Measurements from ENCODE around the gene CD274.
A peak's percentile ranks its signal among the peaks of the same experiment; 100 is the strongest.
"Not testable (repeated sequence)": the region's sequence is repeated elsewhere in the genome, so short reads cannot be mapped to it uniquely, and the experiment has no call there.

Gene CD274

DNA sequence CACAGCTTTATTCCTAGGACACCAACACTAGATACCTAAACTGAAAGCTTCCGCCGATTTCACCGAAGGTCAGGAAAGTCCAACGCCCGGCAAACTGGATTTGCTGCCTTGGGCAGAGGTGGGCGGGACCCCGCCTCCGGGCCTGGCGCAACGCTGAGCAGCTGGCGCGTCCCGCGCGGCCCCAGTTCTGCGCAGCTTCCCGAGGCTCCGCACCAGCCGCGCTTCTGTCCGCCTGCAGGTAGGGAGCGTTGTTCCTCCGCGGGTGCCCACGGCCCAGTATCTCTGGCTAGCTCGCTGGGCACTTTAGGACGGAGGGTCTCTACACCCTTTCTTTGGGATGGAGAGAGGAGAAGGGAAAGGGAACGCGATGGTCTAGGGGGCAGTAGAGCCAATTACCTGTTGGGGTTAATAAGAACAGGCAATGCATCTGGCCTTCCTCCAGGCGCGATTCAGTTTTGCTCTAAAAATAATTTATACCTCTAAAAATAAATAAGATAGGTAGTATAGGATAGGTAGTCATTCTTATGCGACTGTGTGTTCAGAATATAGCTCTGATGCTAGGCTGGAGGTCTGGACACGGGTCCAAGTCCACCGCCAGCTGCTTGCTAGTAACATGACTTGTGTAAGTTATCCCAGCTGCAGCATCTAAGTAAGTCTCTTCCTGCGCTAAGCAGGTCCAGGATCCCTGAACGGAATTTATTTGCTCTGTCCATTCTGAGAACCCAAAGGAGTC, at the start of gene CD274:
TSS of gene CD274 (plus strand) at position 184 of the 733 bp plus-strand sequence. CDS start 5,572 bp downstream, outside the sequence.
- DNase-seq (ENCODE audit: low read depth, low spot score), result peak; percentile 93

DNA sequence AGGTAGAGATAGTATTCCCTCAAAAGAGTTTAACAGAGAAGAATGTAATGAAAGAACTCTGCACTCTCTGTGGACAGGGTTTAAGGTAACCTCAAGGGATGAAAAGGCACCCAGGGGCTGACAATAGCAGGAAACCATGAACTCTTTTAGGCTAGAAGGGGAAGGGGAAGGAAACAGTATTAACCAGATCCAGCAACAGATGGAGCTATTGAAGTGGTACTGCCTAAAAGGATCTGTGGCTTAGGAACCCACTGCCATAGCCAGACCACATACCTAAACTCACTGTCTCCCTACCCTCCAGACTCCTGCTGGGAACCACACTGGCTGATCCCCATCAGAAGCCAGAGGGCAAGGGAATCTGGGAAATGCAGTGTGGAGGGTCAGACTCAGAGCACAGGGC, 48.1 kb upstream of the CD274 start:
- no peak for DNase-seq (ENCODE audit: low read depth, low spot score)

DNA sequence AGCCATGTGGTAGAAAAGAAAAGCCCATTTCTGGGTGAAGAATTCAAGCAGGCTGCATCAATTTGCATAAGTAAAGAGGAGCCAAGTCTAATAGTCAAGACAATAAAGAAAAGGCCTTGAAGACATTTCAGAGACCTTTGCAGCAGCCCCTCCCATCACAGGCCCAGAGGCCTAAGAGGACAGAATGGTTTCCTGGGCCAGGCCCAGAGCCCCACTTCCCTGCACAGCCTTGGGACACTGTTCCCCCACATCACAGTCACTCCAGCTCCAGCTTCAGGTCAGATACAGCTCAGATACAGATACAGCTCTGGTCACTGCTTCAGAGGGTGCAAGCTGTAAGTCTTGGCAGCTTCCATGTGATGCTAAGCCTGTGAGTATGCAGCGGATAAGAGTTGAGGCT, 41.7 kb upstream of the CD274 start:
- DNase-seq (ENCODE audit: low read depth, low spot score), result no peak

DNA sequence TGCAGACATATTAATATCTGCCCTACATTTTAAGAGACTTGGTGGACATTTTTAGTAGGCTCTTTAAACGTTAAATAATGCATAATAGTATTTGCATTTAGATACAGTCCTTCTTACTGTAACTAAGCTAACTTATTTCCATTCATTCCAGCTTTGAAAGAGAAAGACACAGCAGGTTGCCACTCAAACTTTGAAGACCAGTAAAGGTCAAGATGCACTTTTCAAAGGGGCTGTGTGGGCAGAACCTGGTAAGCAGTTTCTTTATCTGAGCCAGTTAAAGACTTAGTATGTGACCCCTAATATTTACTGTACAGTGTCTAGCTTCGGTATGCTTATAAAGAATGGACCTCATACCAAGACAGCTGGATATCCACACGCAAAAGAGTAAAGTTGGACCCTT, 33.4 kb upstream of the CD274 start:
- DNase-seq (ENCODE audit: low read depth, low spot score), result no peak

DNA sequence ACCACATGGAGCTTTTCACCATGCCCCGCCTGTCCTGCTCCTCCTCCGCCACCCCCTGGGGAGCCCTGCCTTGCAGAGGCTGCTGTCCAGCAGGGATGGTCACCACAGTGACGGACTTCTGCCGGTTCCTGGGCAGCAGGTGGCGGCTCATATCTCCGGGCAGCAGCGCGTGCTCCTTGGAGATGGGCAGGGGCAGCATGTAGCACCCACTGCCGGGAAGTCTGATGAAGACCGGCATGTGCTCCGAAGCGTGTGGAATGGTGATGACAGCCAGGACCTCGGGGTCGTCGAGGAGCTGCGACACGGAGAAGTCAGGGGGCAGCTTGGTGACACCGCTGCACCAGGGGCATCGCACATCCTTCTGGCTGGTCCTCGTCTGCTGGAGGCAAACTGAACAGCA, 31.9 kb upstream of the CD274 start:
- no peak for DNase-seq (ENCODE audit: low read depth, low spot score)

DNA sequence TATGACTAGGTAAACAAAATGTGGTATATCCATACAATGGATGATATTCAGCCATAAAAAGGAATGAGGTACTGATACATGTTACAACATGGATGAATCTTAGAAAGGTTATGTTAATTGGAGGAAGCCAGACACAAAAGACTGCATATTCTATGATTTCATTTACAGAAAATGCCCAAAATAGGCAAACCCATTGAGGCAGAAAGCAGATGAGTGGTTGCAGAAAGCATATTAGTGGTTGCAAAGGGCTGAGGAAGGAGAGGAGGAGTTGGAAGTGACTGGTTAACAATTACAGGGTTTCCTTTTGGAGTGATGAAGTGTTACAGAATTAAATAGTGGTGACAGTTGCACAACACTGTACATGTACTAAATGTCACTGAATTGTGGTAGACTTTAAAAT, 30.4 kb upstream of the CD274 start:
- DNase-seq (ENCODE audit: low read depth, low spot score), result no peak

DNA sequence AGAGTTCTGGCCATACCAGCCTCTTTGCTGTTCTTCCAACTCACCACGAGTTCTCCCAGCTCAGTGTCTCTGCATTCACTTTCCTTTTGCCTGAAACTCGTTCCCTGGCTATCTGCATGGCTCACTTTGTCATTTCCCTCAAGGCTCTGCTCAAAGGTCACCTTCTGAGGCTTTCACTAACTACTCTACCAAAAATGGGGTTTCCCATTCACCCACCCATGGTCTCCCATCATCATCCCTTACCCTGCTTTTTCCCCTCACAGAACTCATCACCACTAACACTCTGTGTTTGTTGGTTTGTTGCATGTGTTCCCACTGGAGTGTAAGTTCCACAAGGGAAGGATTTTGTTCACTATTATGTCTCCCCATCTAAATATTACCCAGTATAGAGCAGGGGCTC, 29.2 kb upstream of the CD274 start:
- DNase-seq (ENCODE audit: low read depth, low spot score), result no peak

DNA sequence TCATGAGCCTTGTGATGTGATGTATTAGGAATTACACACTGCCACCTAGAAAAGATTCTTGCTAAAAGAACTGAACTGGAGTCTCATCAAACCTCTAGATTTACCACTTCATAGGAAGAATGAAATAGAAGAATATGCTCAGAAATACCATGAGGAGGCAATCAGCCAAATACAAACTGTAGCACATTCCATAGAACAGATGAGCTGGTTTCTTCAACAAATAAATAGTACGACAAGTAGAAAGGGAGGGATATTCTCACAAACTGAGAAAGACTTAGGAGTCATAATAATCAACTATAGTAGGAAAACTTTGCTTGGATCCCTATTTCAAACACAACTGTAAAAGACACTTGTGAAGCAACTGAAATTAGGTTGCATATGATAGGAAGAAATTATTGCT, 28.1 kb upstream of the CD274 start:
- no peak for DNase-seq (ENCODE audit: low read depth, low spot score)

DNA sequence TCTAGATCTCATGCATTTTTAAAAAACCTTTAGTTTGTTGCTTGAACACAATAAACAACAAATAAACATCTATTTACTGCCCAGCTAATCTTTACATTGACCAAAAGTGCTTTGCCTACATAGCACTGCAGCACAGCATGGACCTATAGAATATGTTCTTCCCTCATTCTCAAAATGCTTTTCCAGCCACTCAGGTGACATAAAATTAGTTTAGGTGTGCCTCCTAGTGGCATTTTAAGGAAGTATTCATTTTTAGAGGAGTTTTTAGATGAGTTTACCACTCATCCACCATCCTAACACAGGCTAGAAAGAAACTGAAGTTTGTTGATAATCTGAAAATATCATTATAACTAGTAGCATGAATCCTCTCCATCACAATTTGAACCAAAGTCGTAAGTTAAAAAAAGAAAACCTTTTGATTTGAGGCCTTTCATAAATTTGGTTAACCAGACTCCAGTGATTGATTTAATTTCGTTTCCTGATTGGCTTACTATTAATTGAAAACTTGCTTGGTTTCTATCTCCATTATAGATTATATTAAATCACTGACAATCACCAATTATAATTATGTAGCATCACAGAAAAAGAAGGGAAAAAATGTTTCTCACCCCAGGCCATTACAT, 25.2 kb upstream of the CD274 start:
- DNase-seq (ENCODE audit: low read depth, low spot score), result no peak

DNA sequence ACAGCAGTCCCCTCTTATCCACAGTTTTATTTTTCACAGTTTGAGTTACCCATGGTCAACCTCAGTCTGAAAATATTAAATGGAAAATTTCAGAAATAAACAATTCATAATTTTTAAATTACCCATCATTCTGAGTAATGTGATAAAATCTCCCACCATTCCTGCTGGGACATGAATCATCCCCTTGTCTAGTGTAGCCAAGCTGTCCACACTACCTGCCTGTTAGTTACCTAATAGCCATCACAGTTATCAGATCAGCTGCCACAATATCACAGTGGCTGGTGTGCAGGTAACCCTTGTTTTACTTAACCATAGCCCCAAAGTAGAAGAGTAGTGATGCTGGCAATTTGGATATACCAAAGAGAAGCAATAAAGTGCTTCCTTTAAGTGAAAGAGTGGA, 23.3 kb upstream of the CD274 start:
- no peak for DNase-seq (ENCODE audit: low read depth, low spot score)

DNA sequence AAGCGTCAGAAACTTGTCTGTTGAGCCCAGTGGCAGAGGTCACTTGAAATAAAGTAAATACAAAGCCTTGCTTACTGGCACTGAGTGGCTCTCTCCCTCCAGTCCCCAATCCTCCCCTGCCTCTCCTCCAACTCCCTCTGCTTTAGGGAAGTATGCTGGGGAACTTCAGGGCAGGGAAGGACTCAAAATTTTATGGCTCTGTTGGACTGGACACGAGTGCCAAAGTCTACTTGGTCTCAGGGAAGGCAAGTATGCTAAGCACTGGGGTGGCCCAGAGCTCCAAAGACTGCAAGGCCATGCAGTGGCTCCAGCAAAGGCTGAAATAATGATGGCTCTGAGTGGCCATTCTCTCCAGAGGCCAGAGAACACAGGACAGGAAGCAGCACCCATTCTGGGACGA, 22.2 kb upstream of the CD274 start:
- DNase-seq (ENCODE audit: low read depth, low spot score), result no peak

DNA sequence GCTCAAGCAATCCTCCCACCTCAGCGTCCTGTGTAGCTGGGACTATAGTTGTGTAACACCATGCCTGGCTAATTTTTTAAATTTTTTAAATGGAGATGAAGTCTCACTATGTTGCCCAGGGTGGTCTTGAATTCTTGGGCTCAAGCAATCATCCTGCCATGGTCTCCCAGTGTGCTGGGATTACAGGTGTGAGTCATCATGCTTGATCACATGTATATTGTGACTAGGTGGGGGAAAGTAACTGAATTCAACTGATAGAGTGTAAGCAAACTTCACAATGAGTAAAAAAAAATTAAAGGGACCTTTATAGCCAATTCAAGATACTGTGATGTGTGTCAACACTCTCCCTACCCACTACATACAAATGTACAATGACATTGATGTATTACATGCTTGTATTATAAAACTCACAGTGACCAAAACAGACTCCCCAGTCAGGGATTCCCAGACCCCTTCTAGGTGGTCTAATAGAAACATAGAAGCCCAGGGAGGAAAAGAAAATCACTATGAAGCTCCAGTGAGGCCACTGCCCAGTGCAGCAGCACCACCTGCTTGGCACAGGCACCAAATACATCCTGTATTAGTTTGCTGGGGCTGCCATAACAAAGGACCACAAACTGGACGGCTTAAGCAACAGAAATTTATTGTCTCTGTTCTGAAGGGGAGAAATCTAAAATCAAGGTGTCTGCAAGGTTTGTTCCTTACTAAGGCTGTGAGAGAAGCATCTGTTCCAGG, 21.4 kb upstream of the CD274 start:
- DNase-seq (ENCODE audit: low read depth, low spot score), result no peak

DNA sequence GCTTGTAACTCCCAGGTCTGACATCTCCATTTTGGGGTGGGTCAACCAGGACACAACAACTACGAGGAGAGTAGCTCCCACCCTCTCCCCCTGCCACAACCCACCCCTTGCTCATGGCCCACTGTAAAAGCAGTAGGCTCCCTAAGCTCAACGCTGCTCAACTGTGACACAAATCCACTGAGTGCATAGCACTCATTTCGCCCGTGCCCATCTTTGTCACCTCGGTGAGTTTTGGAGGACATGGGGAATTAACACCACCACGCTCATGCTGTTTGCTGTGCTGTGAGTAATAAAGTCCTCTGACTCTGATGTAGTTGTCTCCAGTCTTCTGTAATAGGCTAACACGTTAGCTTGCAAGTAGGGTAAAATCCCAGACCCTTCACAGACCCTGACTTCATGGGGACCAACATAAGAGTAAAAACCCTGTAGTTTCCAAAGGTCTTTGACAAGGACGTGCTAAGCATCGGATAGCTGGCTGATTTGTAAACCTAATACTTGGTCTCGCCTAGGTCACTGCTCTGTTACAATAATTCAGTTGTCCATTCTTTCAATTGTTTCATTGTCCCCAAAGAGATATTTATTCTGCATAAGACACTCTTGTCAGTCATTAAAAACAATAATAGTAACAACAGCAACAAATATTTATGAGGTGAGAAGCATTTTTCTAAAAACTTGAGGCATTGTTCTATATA, 20.3 kb upstream of the CD274 start:
- no peak for DNase-seq (ENCODE audit: low read depth, low spot score)

DNA sequence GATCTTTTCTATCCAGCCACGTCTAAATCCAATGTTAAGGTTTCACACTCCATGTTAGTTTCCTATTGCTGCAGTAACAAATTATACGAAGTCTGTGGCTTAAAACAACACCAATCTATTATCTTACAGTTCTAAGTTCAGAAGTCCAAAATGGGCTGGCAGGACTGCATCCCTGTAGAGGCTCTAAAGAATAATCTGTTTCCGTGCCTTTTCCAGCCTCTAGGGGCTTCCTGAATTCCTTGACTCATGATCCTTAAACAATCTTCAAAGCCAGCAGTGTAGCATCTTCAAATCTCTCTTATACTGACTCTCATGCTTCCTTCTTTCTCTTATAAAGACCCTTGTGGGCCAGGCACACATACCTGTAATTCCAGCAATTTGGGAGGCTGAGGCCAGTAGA, 19.4 kb upstream of the CD274 start:
- DNase-seq (ENCODE audit: low read depth, low spot score), result no peak

DNA sequence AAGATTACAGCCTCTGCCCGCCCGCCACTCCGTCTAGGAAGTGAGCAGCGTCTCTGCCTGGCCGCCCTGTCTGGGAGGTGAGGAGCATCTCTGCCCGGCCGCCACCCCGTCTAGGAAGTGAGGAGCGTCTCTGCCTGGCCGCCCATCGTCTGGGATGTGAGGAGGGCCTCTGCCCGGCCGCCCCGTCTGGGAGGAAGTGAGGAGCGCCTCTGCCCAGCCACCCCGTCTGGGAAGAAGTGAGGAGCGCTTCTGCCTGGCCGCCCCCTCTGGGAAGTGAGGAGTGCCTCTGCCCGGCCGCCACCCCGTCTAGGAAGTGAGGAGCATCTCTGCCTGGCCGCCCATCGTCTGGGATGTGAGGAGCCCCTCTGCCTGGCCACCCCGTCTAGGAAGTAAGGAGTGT, 17.5 kb upstream of the CD274 start:
- not testable (repeated sequence) for DNase-seq (ENCODE audit: low read depth, low spot score)

DNA sequence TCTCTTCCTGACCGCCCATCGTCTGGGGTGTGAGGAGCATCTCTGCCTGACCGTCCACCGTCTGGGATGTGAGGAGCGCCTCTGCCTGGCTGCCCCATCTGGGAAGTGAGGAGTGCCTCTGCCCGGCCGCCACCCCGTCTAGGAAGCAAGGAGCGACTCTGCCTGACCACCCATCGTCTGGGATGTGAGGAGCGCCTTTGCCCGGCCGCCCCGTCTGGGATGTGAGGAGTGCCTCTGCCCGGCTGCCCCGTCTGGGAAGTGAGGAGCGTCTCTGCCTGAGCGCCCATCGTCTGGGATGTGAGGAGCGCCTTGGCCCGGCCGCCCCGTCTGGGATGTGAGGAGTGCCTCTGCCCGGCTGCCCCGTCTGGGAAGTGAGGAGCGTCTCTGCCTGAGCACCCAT, 17.0 kb upstream of the CD274 start:
- not testable (repeated sequence) for DNase-seq (ENCODE audit: low read depth, low spot score)

DNA sequence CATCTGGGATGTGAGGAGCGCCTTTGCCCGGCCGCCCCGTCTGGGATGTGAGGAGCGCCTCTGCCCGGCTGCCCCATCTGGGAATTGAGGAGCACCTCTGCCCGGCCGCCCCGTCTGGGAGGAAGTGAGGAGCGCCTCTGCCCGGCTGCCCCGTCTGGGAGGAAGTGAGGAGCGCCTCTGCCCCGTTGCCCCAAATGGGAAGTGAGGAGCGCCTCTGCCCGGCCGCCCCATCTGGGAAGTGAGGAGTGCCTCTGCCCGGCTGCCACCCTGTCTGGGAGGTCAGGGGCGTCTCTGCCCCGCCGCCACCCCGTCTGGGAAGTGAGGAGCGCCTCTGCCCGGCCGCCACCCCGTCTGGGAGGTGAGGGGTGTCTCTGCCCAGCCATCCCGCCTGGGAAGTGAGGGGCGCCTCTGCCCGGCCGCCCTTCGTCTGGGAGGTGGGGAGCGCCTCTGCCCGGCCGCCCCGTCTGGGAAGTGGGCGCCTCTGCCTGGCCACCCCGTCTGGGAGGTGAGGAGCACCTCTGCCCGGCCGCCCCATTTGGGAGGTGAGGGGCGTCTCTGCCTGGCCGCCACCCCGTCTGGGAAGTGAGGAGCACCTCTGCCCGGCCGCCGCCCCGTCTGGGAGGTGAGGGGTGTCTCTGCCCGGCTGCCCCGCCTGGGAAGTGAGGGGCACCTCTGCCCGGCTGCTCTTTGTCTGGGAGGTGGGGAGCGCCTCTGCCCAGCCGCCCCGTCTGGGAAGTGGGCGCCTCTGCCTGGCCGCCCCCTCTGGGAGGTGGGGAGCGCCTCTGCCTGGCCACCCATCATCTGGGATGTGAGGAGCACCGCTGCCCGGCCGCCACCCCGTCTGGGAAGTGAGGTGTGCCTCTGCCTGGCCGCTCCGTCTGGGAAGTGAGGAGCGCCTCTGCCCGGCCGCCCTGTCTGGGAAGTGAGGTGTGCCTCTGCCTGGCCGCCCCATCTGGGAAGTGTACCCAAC, 16.2 kb upstream of the CD274 start:
- DNase-seq (ENCODE audit: low read depth, low spot score), result not testable (repeated sequence)

DNA sequence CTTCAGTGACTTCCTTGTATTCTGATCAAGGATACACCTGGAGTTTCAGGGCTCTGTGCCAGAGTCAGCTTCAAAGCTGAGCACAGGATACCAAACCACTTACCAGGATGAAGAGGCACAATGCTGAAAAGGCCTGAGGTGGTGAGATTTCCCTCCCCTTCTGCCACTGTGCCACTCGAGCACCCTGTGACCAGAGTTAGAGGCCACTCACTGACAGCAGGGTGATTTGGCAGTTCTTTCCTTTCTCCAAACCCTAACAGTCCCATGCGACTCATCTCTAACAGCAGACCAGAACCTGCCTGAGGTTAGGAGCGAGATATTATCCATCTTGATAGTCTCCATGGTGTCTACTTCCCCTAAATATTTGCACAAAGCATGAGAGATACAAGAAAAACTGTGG, 14.4 kb upstream of the CD274 start:
- no peak for DNase-seq (ENCODE audit: low read depth, low spot score)

DNA sequence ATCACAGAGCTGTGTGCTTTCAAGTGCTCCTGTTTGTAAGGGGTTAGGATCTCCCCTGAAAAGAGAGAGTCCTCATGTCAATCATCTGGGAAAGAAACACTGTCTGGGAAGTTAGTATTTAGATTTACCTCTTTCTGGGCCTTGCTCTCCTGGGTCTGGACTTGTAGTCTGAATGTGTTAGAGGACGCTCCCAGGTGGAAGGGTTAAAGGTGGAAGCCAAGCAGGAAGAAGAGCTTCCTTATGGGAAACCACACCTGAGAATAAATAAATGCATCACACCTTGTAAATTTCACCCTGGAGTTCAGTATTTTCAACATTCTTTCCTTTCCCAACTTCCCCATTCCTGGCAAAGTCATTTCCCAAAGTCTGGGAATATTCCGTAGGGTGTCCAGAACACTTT, 13.9 kb upstream of the CD274 start:
- DNase-seq (ENCODE audit: low read depth, low spot score), result no peak

DNA sequence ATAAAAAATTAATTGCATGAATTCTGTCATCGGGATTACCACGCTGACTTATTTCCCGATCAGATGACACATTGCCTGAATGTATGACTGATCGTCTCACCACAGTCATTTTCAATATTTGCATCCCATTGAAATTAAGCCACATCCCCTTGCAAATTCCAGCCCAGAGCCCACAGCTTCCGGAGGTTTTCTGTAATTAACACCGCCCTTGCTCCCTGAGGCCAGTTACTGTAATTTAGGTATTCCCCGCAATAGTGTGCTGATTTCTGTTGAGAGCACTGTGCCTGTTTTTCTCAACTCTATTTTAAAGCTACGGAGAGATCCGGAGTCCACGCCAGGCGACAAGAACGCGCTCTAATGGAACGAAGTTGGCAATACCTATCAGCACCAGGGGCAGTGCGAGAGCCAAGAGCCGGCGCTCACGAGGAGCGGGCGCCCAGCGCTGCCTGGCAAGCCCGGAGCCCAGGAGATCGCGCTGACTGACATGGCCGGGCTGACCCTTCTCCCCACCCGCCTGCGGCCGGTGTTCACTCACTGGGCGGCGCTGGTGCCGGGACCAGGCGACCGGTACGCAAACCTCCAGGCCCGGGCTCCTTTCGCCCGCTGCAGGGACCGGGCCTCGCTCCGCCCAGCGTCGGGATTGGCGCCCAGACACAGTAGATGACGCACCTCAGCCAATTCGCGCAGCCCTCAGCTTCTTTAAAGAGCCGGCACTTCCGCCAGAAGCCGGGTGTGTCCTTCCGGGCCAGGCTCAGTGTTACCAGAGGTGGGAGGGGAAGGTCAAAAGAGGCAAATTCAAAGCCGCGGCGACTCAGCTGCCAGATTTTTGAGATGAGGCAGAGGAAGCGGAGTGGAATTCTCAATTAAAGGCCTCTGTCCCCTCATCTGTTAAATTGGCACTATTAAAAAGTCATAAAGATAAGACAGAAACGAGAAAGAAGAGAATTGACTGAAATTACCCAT, 12.8 kb upstream of the CD274 start, which contains the start of gene PLGRKT:
TSS of gene PLGRKT (minus strand) at position 672 of the 963 bp plus-strand sequence. CDS start 5,948 bp downstream, outside the sequence.
- peak; percentile 97 for DNase-seq (ENCODE audit: low read depth, low spot score)
